ENCODE results near the gene STOML1.

DNA sequence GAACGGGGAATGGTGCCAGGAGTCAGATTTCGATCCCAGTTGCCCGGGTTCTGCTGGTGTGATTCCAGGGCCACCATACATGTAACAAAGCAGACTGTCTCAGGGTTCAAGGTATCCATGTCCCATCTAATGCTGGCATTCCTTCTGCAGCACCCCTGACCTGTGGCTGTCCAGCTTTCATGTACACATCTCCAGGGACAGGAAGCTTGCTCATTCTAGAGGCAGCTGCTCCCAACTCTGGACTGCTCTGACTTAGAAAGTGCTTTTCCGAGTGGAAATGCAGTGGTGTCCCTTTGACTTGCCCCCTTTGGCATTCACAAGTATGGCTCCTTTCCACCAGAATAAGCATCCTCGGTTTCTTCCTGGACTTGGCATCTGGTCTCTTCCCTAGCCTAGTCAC, 33.3 kb upstream of the STOML1 start:
- TF ChIP-seq GATA2 (IDR thresholded peaks at IDR 0.05; ENCODE audit: low read depth, low read length) (no peak), GATA3 (IDR thresholded peaks at IDR 0.05; ENCODE audit: low read depth, low read length) (no peak)

Data from SH-SY5Y (cell line).